ENCODE results near the gene CHD5. TPM values are rescaled to one million over a fixed set of nuclear protein-coding genes. Genes with fewer than 3 reads are reported as not detected.

The CHD5 gene
- total RNA-seq, 1 donor from 2014 or later: 0.42 TPM

DNA sequence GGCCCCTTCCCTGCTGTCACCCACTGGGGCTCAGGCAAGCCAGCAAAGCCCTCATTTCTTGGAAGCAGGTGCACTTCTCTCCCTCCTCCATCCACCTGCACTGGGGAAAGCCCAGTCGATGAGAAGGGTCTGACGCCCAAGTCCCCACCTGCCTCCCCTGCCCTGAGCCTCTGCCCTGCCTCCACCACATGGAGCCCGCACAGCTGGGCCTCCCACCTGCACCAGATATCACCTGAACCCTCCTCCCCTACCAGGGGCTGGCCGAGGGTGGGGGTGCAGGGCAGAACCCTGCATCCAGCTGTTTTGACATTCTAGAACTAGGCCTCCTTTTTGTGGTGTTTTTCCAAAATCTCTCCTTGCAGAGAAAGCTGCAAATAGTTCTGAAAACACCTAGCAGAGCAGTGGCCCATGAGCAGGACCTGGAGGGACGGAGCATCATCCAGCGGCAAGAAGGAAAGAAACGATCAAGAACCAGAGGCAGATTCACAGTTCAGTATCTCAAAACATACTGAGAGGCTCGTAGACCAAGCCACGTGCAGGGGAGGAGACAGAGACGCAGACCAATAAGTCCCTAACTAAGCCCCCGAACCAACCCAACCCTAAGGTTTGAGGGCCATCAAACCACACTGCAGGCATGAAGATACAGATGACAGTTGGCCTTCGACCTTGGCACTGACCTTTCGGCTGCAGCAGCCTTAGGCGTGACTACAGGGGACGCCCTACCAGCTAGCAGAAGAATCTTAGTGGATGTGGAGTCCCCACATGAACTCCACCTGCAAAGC lies 16.7 kb downstream of the CHD5 start:
- H3K36me3 Mint-ChIP-seq (ENCODE audit: low read depth): peaks cover 3% of the 10 kb centered on the region
- H3K27ac Mint-ChIP-seq (ENCODE audit: unreplicated experiment): no peak overlapping the region
- DNase-seq (ENCODE audit: low spot score): no peak
- no peak overlapping the region for H3K4me3 Mint-ChIP-seq (ENCODE audit: unreplicated experiment)
- H3K9me3 Mint-ChIP-seq (ENCODE audit: low read depth): no peaks in the 10 kb centered on the region
- peaks cover 36% of the 10 kb centered on the region for H3K27me3 Mint-ChIP-seq (ENCODE audit: low read depth)
- peaks cover under 1% of the 10 kb centered on the region for H3K4me1 Mint-ChIP-seq (ENCODE audit: low read depth)
- TF ChIP-seq, protein P1, sequence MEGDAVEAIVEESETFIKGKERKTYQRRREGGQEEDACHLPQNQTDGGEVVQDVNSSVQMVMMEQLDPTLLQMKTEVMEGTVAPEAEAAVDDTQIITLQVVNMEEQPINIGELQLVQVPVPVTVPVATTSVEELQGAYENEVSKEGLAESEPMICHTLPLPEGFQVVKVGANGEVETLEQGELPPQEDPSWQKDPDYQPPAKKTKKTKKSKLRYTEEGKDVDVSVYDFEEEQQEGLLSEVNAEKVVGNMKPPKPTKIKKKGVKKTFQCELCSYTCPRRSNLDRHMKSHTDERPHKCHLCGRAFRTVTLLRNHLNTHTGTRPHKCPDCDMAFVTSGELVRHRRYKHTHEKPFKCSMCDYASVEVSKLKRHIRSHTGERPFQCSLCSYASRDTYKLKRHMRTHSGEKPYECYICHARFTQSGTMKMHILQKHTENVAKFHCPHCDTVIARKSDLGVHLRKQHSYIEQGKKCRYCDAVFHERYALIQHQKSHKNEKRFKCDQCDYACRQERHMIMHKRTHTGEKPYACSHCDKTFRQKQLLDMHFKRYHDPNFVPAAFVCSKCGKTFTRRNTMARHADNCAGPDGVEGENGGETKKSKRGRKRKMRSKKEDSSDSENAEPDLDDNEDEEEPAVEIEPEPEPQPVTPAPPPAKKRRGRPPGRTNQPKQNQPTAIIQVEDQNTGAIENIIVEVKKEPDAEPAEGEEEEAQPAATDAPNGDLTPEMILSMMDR (IDR thresholded peaks at IDR 0.05): no peak

DNA sequence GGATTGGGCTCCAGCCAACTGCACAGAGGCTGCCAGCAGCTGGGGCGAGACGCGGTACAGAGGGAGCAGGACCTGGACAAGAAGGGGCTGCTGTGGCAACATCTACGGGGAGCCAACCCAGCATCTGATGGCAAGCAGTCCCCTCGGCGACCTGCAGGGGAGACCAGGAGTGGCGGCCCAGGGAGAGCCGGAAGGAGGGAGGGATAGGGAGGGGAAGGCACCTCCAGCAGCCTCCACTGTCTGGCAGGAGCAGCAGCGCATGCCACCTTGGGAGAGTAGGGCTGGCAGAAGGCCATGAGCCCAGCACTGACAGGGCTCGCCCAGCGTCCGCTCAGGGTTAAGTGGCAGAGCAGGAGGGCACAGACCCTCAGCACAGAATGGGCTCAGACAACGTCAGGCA lies 17.3 kb downstream of the CHD5 start:
- TF ChIP-seq, protein P1 (IDR thresholded peaks at IDR 0.05): no peak
- peaks cover 7% of the 10 kb centered on the region for H3K4me1 Mint-ChIP-seq (ENCODE audit: low read depth)
- no peak for DNase-seq (ENCODE audit: low spot score)
- H3K4me3 Mint-ChIP-seq (ENCODE audit: unreplicated experiment): no peak overlapping the region
- no peaks in the 10 kb centered on the region for H3K9me3 Mint-ChIP-seq (ENCODE audit: low read depth)
- peaks cover 3% of the 10 kb centered on the region for H3K36me3 Mint-ChIP-seq (ENCODE audit: low read depth)
- H3K27ac Mint-ChIP-seq (ENCODE audit: unreplicated experiment): no peak overlapping the region
- peaks cover 31% of the 10 kb centered on the region for H3K27me3 Mint-ChIP-seq (ENCODE audit: low read depth)

DNA sequence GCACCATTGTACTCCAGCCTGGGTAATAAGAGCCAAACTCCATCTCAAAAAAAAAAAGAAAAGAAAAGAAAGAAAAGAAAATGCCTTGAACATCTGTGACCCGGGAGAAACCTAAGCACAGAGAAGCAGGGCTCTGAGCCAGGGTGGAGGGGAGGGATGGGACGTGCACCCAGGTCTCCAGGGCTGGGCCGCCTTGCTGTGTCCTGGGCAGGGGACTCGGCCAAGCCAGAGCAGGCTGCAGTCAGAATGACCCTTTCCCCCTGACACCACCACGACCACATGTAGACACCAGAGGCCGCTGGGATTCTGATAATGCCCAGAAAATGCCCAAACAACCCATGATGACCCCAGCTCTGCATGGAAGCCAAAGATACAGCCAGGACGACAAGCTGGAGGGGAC lies 17.8 kb downstream of the CHD5 start:
- H3K9me3 Mint-ChIP-seq (ENCODE audit: low read depth): no peaks in the 10 kb centered on the region
- H3K27me3 Mint-ChIP-seq (ENCODE audit: low read depth): peaks cover 28% of the 10 kb centered on the region
- peaks cover 11% of the 10 kb centered on the region for H3K4me1 Mint-ChIP-seq (ENCODE audit: low read depth)
- DNase-seq (ENCODE audit: low spot score): no peak
- TF ChIP-seq, protein P1 (IDR thresholded peaks at IDR 0.05): no peak
- H3K36me3 Mint-ChIP-seq (ENCODE audit: low read depth): peaks cover 3% of the 10 kb centered on the region
- H3K27ac Mint-ChIP-seq (ENCODE audit: unreplicated experiment): no peak overlapping the region
- H3K4me3 Mint-ChIP-seq (ENCODE audit: unreplicated experiment): no peak overlapping the region

DNA sequence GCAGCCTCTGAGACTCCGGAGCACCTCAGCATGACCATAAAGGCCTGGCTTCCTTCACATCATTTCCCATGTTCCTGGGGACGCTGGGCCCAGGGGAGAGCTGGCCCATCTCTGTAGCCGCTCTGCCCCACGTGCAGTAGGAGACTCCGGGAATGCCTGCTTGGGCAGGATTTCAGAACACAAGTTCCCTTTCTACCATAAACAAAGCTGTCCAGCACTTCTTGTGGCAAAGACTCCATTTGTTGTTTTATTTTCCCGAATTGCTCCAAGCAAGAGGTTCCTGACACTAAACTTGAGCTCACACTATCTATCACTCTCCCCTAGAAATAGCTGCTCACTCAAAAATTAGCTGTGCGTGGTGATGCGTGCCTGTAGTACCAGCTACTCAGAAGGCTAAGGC lies 21.9 kb downstream of the CHD5 start:
- peaks cover 3% of the 10 kb centered on the region for H3K36me3 Mint-ChIP-seq (ENCODE audit: low read depth)
- no peaks in the 10 kb centered on the region for H3K9me3 Mint-ChIP-seq (ENCODE audit: low read depth)
- peaks cover 11% of the 10 kb centered on the region for H3K4me1 Mint-ChIP-seq (ENCODE audit: low read depth)
- H3K27ac Mint-ChIP-seq (ENCODE audit: unreplicated experiment): no peak overlapping the region
- H3K4me3 Mint-ChIP-seq (ENCODE audit: unreplicated experiment): no peak overlapping the region
- no peak for DNase-seq (ENCODE audit: low spot score)
- TF ChIP-seq, protein P1 (IDR thresholded peaks at IDR 0.05): no peak
- peaks cover 5% of the 10 kb centered on the region for H3K27me3 Mint-ChIP-seq (ENCODE audit: low read depth)

DNA sequence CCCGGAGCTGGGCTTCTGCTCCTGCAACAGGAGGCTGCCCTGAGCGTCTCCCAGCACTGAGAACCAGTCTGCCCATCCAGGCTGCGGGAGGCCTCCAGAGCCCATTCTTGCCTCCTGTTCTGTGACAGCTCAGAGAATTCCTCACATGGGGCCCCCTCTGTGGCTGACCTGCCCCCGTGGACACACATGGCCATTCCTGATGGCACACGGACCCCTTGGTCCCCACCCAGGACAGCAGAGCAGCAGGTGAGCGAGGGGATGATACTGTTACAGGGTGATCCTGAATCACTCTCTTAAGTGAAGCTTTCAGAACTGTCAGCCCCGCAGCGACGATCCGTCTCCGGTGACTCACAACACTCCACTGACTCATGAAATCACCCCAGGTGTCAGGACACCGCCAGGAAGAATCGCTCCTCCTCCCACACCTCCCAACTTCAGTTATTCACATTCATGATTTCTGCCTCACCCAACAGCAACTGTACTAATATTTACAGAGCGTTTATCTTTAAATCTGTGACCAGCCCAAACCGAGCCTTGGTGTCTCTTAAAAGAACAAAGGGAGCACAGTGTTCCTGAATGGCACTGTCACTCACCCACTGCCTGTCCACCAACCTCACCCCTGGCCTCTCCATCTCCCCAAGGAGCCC lies 22.5 kb downstream of the CHD5 start:
- Mint-ChIP-seq H3K36me3 (ENCODE audit: low read depth) (peaks cover 3% of the 10 kb centered on the region), H3K27ac (ENCODE audit: unreplicated experiment) (no peak overlapping the region), H3K4me1 (ENCODE audit: low read depth) (peaks cover 11% of the 10 kb centered on the region), H3K4me3 (ENCODE audit: unreplicated experiment) (no peak overlapping the region), H3K9me3 (ENCODE audit: low read depth) (no peaks in the 10 kb centered on the region), H3K27me3 (ENCODE audit: low read depth) (peaks cover 5% of the 10 kb centered on the region)
- no peak for DNase-seq (ENCODE audit: low spot score)
- TF ChIP-seq, protein P1 (IDR thresholded peaks at IDR 0.05): no peak

Data from chondrocyte (in vitro differentiated cells).